ENCODE measurements around the gene SLC8A2.

- TF ChIP-seq EZH2 (IDR thresholded peaks at IDR 0.05) (no peak), CTCF (IDR thresholded peaks at IDR 0.05) (no peak), EZH2phosphoT487 (IDR thresholded peaks at IDR 0.05) (no peak)
Measured at GRCh38 chr19:47520839-47521238, 49.1 kb upstream of the SLC8A2 start.
